Endometrial microvascular endothelial cells (primary cell): Measurements from ENCODE around the gene ENO4. TPM values are rescaled to one million over a fixed set of nuclear protein-coding genes. Genes with fewer than 3 reads are reported as not detected.

ENCODE experiments used
- total RNA-seq: library from RNA; depleted of rRNA; stranded (reverse); fragments of >200 nt; gene quantifications from one replicate; pipeline ENCODE4 v1.2.3, GENCODE V29; 2015; ENCODE audit errors: inconsistent ontology term

Gene ENO4
- total RNA-seq, 1 donor from 2014 or later: not detected

Other genes starting within 250 kb of the ENO4 start
- not detected for gene PNLIPRP2, start 228.5 kb upstream of the ENO4 start, total RNA-seq
- 0.28 TPM for gene HSPA12A, start 106.9 kb upstream of the ENO4 start, total RNA-seq
- gene SHTN1, start 155.7 kb downstream of the ENO4 start, total RNA-seq: 3.9 TPM